GM08714 (cell line): ENCODE results near the gene DHPS.
"Not testable (repeated sequence)": the region's sequence is repeated elsewhere in the genome, so short reads cannot be mapped to it uniquely, and the experiment has no call there.

Source experiments
- H3K4me3 ChIP-seq: fragments of 200-500 bp; sonication (Bioruptor generic); 2 replicates; pipeline ENCODE4 v1.5.1; 2014; ENCODE audit warnings: mild to moderate bottlenecking, low read length, inconsistent platforms
- ZNF274 ChIP-seq: IDR thresholded peaks from 2 replicates; pipeline ENCODE4 v1.6.1; 2012; ENCODE audit warnings: mild to moderate bottlenecking, low read depth, low read length

DHPS gene

GRCh38 chr19:12695514-12695913, 13.8 kb upstream of the DHPS start:
- TF ChIP-seq ZNF274: no peak
- H3K4me3 ChIP-seq: peak overlapping the region; percentile 77; the same call in 1 of the 2 replicates

GRCh38 chr19:12695096-12695495, 13.4 kb upstream of the DHPS start:
- no peak overlapping the region for H3K4me3 ChIP-seq
- no peak for TF ChIP-seq ZNF274

DNA sequence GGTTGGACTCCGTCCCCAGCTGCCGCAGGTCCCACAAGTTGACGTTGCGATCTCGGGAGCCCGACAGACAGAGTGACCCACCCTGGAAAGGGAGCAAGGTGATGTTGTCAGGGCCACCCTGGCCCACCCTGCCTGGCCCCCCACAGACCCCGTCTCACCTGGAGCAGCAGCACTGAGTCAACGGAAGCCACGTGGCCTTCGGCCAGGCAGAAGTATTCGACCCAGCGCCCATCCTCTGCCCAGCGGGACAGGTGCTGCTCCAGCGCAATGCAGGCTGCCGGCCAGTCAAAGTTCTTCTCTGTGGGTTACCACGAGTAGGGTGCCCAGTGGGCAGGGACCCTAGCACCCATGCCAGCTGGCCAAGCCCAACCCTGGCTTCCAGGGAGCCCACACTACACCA, 13.0 kb upstream of the DHPS start:
- H3K4me3 ChIP-seq: no peak overlapping the region
- TF ChIP-seq ZNF274: no peak

- no peak overlapping the region for H3K4me3 ChIP-seq
- no peak for TF ChIP-seq ZNF274
Observed at GRCh38 chr19:12692960-12693359, 11.3 kb upstream of the DHPS start.

DNA sequence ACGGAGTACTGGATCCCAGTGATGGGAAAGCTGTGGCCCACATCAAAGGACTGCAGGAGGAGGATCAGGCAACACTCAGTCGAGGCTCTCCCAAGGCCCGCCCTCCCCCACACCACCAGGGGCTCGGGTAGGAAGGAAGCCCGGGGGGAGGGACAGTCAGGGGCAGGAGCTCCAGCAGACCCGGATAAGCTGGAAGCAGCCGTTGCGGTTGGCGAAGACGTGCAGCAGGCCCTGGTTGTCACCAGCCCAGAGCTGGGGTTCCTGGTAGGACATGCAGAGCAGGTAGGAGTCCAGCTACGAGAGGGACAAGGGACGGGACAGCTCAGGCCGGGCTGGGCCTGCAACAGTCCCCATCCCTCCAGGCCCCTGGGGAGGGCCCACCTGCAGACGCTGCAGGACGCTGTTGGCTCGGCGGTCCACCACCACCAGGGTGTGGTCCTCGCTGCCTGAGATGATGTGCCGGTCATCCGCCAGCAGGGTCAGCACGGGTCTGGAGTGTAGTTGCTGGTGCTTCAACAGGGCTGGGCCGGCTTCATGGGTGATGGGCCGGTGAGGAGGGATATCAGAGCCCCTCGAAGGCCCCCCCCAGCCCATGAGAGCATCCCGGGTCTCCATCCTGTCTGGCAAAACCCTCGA, 8.0 kb upstream of the DHPS start:
- TF ChIP-seq ZNF274: no peak
- H3K4me3 ChIP-seq: no peak overlapping the region

- H3K4me3 ChIP-seq: no peak overlapping the region
- TF ChIP-seq ZNF274: no peak
Observed at GRCh38 chr19:12689012-12689411, 7.3 kb upstream of the DHPS start.

- no peak for TF ChIP-seq ZNF274
Observed at GRCh38 chr19:12687496-12688196, 6.0 kb upstream of the DHPS start, which contains the start of gene GNG14. GNG14 (plus strand) TSS chr19:12687998; CDS start chr19:12688049, 51 bp downstream.

GRCh38 chr19:12685831-12686230, 4.2 kb upstream of the DHPS start:
- no peak for TF ChIP-seq ZNF274
- no peak overlapping the region for H3K4me3 ChIP-seq

More at GRCh38 chr19:12687496-12688196, 6.0 kb upstream of the DHPS start, which contains the start of gene GNG14:
- no peak within 1 kb of the TSS for H3K4me3 ChIP-seq

GRCh38 chr19:12680034-12680433, 1.6 kb downstream of the DHPS start:
- H3K4me3 ChIP-seq: no peak overlapping the region
- no peak for TF ChIP-seq ZNF274

DNA sequence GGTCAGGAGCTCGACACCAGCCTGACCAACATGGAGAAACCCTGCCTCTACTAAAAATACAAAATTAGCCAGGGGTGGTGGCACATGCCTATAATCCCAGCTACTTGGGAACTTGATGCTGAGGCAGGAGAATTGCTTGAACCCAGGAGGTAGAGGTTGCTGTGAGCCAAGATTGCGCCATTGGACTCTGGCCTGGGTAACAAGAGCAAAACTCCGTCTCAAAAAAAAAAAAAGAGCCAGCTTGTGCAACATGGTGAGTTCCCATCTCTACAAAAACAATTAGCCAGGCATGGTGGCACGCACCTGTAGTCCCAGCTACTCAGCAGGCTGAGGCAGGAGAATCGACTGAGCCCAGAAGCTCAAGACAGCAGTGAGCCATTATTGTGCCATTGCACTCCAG, 3.6 kb downstream of the DHPS start:
- not testable (repeated sequence) for H3K4me3 ChIP-seq

- H3K4me3 ChIP-seq: no peak overlapping the region
- TF ChIP-seq ZNF274: no peak
Observed at GRCh38 chr19:12676928-12677327, 4.8 kb downstream of the DHPS start.

- H3K4me3 ChIP-seq: no peak overlapping the region
- no peak for TF ChIP-seq ZNF274
Observed at GRCh38 chr19:12676384-12676792, 5.3 kb downstream of the DHPS start.

GRCh38 chr19:12675940-12676339, 5.7 kb downstream of the DHPS start:
- no peak overlapping the region for H3K4me3 ChIP-seq
- TF ChIP-seq ZNF274: no peak

- TF ChIP-seq ZNF274: no peak
- H3K4me3 ChIP-seq: no peak overlapping the region
Observed at GRCh38 chr19:12675399-12675798, 6.3 kb downstream of the DHPS start.

DNA sequence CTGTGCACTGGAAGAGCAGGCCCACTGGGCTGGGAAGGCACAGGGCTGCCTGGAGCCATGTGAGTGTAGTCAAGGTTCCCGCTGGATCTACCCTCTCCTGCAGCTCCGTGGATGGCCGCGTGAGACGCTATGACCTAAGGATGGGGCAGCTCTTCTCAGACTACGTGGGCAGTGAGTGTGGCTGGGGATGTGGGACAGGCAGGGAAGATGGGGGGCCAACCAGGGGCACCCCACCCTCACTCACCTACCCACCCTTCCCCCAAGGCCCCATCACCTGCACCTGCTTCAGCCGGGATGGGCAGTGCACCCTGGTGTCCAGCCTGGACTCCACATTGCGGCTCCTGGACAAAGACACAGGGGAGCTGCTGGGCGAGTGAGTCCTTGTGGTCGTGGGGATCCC, 8.9 kb downstream of the DHPS start:
- TF ChIP-seq ZNF274: no peak
- no peak overlapping the region for H3K4me3 ChIP-seq
